Cardiac fibroblast (primary cell): Measurements from ENCODE around the gene NECAB3.

ENCODE experiments used
- DNase-seq, 2 donors: peaks; one replicate each; pipeline versions ENCODE4 v3.0.0 to v3.0.0-alpha.2; 2010; ENCODE audit warnings: low read depth in 2 of 2
- H3K4me3 ChIP-seq, 2 donors: replicated peaks in 1 of 2; 1 replicate in 1 of 2; 2 replicates in 1 of 2; pipeline ENCODE4 v1.5.1; 2011; ENCODE audit warnings: low read depth in 2 of 2, low read length in 2 of 2, mild to moderate bottlenecking in 2 of 2, moderate library complexity in 1 of 2
- TF ChIP-seq, protein P1 (sequence below): IDR thresholded peaks from one replicate; pipeline ENCODE4 v1.5.1; 2011; ENCODE audit warnings: low read depth, mild to moderate bottlenecking, low read length, inconsistent platforms

The NECAB3 gene

DNA sequence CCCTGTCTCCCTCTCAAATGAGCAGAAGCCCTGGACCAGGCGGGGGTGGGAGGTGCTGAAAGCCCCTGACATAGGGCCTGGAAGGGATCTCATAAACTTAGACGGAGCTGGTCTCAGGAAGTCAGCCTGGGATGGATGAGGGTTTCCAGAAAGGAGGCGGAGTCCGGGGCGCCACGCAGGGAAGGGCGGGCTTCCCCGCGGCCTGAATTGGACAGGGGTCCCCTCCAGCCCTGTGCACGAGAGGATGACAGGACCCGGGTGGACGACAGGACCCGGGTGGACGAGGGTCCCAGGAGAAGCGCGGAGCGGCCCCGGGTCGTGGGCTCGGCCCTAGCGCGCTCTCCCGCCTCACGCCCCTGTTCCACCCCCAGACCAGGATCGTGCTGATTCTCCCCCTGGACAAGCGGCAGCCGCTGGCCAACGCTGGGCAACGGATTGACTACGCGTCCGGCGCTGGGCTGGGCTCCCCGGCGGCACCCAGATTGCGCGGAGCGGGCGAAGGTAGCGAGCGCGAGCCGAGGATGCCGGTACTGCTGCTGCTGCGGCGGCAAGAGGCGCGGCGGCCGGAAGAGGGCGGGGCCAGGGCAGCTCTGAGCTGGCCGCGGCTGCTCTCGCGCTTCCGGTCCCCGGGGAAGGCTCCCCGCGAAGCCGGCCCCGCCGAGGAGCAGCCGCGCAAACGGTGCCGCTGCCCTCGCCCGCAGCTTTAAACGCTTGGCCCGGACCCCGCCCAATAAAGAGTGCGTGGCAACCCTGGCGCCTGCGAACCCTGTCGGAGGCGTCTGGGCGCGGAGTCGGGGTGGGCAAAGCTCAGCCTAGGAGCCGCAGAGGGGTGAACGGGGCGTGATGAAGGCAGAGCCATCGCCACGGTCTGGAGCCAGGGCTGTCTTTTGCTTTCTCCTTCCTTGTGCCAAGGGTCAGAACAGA lies 10.8 kb downstream of the NECAB3 start:
- H3K4me3 ChIP-seq, result peak overlapping the region; percentile 64 to 79
- DNase-seq, result peak; percentile 67 to 81
- TF ChIP-seq, protein P1, sequence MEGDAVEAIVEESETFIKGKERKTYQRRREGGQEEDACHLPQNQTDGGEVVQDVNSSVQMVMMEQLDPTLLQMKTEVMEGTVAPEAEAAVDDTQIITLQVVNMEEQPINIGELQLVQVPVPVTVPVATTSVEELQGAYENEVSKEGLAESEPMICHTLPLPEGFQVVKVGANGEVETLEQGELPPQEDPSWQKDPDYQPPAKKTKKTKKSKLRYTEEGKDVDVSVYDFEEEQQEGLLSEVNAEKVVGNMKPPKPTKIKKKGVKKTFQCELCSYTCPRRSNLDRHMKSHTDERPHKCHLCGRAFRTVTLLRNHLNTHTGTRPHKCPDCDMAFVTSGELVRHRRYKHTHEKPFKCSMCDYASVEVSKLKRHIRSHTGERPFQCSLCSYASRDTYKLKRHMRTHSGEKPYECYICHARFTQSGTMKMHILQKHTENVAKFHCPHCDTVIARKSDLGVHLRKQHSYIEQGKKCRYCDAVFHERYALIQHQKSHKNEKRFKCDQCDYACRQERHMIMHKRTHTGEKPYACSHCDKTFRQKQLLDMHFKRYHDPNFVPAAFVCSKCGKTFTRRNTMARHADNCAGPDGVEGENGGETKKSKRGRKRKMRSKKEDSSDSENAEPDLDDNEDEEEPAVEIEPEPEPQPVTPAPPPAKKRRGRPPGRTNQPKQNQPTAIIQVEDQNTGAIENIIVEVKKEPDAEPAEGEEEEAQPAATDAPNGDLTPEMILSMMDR, result no peak

DNA sequence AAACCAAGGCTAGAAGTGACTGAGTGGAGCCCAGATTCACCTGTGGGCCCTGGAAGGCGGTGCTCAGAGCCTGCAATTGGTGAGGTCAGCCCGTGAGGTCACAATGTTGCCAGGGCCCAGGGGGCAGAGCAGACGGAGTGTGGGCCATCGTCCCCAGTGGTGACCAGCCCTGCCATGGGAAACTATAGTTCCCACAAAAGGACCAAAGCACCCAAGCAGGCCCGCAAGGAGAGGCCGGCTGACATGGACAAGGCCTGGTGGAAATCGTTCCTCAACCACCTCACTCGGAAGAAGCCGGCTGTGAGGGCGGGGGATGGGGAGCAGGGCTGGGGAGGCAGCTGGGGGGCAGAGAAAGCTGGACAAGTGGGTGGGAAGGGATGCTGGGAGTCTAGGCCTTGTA lies 12.1 kb downstream of the NECAB3 start, which contains the start of gene C20orf144:
TSS of gene C20orf144 (plus strand) at position 156 of the 400 bp plus-strand sequence. CDS start at position 175, 19 bp downstream.
- peak within 1 kb of the TSS; percentile 64 to 79 for H3K4me3 ChIP-seq
- TF ChIP-seq, protein P1, result no peak
- no peak for DNase-seq

DNA sequence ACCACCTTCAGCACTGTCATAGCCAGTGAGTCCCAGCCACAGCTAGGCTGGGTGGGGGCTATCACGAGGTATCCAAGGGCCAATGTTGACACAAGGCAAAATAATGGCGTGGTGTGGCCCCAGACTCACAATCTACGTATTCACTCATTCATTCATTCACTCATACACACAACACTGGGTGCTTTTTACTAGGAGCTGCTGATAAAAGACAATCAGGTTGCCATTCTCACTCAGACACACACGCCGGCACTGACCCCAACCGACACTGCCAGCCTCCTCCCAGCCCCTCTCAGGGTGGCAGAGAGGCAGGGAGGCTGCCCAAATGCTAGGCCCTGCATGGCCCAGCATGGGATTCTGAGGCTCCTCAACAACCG lies 13.6 kb downstream of the NECAB3 start:
- no peak for DNase-seq
- no peak overlapping the region for H3K4me3 ChIP-seq
- TF ChIP-seq, protein P1, result no peak

DNA sequence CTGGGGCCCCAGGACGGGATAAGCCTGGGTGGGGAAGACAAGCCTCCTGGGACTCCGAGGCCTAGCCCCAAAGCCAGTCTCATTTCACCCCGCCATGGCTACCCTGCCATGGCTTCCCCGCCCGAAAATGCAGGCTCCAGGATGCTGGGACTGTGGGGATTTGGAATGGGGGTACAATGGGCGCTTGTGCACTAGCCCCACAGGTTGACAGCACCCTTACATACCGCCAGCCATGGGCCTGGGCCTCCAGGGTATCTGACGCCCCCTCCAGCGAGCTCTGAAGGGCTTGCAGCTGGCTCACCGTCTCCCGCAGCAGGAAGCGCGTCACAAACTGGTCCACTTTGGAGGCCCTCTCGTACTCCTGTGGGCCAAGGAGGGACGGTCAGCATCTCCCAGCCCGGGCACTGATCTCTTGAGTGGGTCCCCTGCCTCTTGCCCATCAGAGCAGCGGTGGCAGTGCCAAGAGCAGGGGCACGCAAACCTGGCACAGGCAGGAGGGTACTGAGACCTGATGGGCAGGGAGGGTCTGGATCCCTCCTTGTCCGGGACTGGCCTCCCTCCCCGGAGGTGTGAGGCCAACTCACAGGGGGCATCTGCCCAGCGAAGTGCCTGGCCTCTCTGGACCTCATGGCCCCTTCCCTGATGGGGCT lies 14.1 kb downstream of the NECAB3 start:
- H3K4me3 ChIP-seq, result no peak overlapping the region
- TF ChIP-seq, protein P1, result no peak
- DNase-seq, result no peak

DNA sequence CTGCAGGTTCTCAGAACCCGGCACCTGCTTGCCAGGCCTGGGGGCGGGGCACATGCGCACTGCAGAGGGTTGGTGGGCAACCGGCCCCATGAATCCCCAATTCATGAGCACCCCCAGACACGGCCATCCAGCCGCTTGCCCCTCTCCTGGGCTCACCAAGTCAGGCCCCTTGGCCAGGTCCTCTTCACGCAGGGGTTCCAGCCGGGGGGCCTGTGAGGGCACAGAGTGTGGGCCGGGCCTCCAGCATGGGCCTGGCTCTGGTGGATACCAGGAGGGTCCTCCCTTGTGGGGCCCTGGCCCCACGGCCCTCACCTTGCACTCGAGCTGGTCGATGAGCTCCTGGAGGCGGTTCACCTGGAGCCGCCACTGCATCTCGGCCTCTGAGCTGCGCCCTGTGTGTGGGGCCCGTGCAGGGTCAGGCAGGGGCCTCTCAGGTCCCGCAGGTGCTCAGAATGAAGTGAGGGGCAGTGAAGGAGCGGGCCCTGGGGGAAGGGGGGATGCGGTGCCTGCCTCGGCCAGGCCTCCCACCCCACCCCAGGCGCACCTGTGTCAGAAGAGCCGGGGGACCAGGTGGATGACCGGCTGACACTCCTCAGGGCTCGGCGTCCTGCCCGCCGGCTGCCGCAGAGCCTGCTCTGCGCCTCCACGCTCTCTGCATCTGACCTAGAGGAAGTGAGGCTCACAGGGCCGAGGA lies 14.7 kb downstream of the NECAB3 start:
- H3K4me3 ChIP-seq, result no peak overlapping the region
- no peak for DNase-seq
- TF ChIP-seq, protein P1, result no peak

DNA sequence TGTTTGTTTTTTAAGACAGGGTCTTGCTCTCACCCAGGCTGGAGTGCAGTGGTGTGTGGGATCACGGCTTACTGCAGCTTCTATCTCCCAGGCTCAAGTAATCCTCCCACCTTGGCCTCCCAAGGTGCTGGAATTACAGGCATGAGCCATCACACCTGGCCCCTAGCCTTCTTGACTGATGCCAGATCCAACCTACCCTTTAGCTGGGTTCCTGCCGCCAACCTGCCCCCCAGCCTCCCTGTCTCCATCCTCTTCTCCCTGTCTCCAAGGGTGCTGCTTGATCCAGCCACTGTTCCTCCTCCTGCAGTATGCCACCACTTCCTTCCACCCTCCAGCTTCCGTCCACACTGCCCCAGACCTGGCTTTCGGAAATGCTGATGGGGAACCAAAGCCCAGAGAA lies 15.3 kb downstream of the NECAB3 start:
- TF ChIP-seq, protein P1, result no peak
- H3K4me3 ChIP-seq, result no peak overlapping the region
- DNase-seq, result no peak
